HG03432 (cell line): ENCODE results near the gene ZNF609.
"Not testable (repeated sequence)": the region's sequence is repeated elsewhere in the genome, so short reads cannot be mapped to it uniquely, and the experiment has no call there.

Experiments
- ATAC-seq: cut with Tn5 transposase; IDR thresholded peaks from one replicate; pipeline ENCODE4 v1.9.1; 2021; ENCODE audit warnings: mild to moderate bottlenecking, moderate library complexity; ENCODE audit not compliant: unreplicated experiment

The ZNF609 gene

GRCh38 chr15:64580696-64581407, 120.5 kb downstream of the ZNF609 start:
- ATAC-seq, result no peak

- no peak for ATAC-seq
Measured at GRCh38 chr15:64581408-64581761, 121.0 kb downstream of the ZNF609 start.

GRCh38 chr15:64582202-64582601, 121.8 kb downstream of the ZNF609 start:
- no peak for ATAC-seq

GRCh38 chr15:64583519-64583918, 123.1 kb downstream of the ZNF609 start:
- no peak for ATAC-seq

GRCh38 chr15:64583983-64584382, 123.6 kb downstream of the ZNF609 start:
- ATAC-seq, result no peak

GRCh38 chr15:64586259-64586870, 126.0 kb downstream of the ZNF609 start:
- no peak for ATAC-seq

- no peak for ATAC-seq
Measured at GRCh38 chr15:64586984-64587383, 126.6 kb downstream of the ZNF609 start.

GRCh38 chr15:64589435-64590084, 129.2 kb downstream of the ZNF609 start:
- ATAC-seq, result no peak

GRCh38 chr15:64592845-64593244, 132.5 kb downstream of the ZNF609 start:
- ATAC-seq, result not testable (repeated sequence)

GRCh38 chr15:64596701-64597476, 136.5 kb downstream of the ZNF609 start:
- ATAC-seq, result no peak

- ATAC-seq, result no peak
Measured at GRCh38 chr15:64597477-64597822, 137.1 kb downstream of the ZNF609 start.

GRCh38 chr15:64599226-64599625, 138.8 kb downstream of the ZNF609 start:
- no peak for ATAC-seq

GRCh38 chr15:64599716-64600115, 139.3 kb downstream of the ZNF609 start:
- ATAC-seq, result no peak

GRCh38 chr15:64600794-64601193, 140.4 kb downstream of the ZNF609 start:
- no peak for ATAC-seq

- ATAC-seq, result no peak
Measured at GRCh38 chr15:64604319-64604718, 143.9 kb downstream of the ZNF609 start.

GRCh38 chr15:64607416-64607815, 147.0 kb downstream of the ZNF609 start:
- ATAC-seq, result not testable (repeated sequence)

GRCh38 chr15:64610257-64610919, 150.0 kb downstream of the ZNF609 start:
- no peak for ATAC-seq

- ATAC-seq, result no peak
Measured at GRCh38 chr15:64611085-64611725, 150.8 kb downstream of the ZNF609 start.

GRCh38 chr15:64614519-64614918, 154.1 kb downstream of the ZNF609 start:
- no peak for ATAC-seq

GRCh38 chr15:64617727-64618126, 157.3 kb downstream of the ZNF609 start:
- no peak for ATAC-seq

GRCh38 chr15:64618138-64618537, 157.8 kb downstream of the ZNF609 start:
- ATAC-seq, result no peak
